Colonic mucosa (tissue), 4 donors: Measurements from ENCODE around the gene LRRFIP1. TPM values are rescaled to one million over a fixed set of nuclear protein-coding genes. Genes with fewer than 3 reads are reported as not detected.
"Not testable (repeated sequence)": the region's sequence is repeated elsewhere in the genome, so short reads cannot be mapped to it uniquely, and the experiment has no call there.

Experiments used
- DNase-seq: peaks from one replicate; pipeline ENCODE4 v3.0.0-alpha.2; 2020
- H3K27ac ChIP-seq: fragments of 200-600 bp; one replicate; pipeline ENCODE4 v1.8.0; 2021
- H3K27me3 ChIP-seq: fragments of 200-600 bp; one replicate; pipeline ENCODE4 v1.8.0; 2021
- H3K36me3 ChIP-seq: fragments of 200-600 bp; one replicate; pipeline ENCODE4 v1.8.0; 2021
- H3K4me1 ChIP-seq: fragments of 200-600 bp; one replicate; pipeline ENCODE4 v1.8.0; 2021; ENCODE audit warnings: mild to moderate bottlenecking
- H3K4me3 ChIP-seq: fragments of 200-600 bp; one replicate; pipeline ENCODE4 v1.8.0; 2021
- H3K9ac ChIP-seq, 2 donors: one replicate each; pipeline ENCODE4 v1.7.0; 2013; ENCODE audit warnings: control low read depth in 2 of 2, low read depth in 2 of 2, low read length in 2 of 2
- H3K9me3 ChIP-seq: fragments of 200-600 bp; one replicate; pipeline ENCODE4 v1.8.0; 2021
- intact Hi-C: fragments of 100-400 bp; cut with DNase I; formaldehyde crosslinking; loops from one replicate; pipeline ENCODE4 v1.14.1; 2022
- total RNA-seq, 2 donors: library from RNA; stranded (reverse); fragmentation: NEBNext Ultra II Directional in 1 of 2; extraction: Animal tissue kit (Norgen Biotek cat#: 25700) in 1 of 2; gene quantifications; one replicate each; pipeline ENCODE4 v1.2.1, GENCODE V29; 2021
- TF ChIP-seq, protein P1 (sequence below): fragments of 200-600 bp; IDR thresholded peaks from one replicate; pipeline ENCODE4 v1.8.0; 2022; ENCODE audit warnings: antibody characterized with exemption, mild to moderate bottlenecking
- donor health status: healthy.
- donor health status: DM: no; HTN: no; CAD: no.
- donor health status: DM: no; HTN: no; CAD: no.

The LRRFIP1 gene
- total RNA-seq, 2 donors from 2014 or later = 114 to 133 TPM

DNA sequence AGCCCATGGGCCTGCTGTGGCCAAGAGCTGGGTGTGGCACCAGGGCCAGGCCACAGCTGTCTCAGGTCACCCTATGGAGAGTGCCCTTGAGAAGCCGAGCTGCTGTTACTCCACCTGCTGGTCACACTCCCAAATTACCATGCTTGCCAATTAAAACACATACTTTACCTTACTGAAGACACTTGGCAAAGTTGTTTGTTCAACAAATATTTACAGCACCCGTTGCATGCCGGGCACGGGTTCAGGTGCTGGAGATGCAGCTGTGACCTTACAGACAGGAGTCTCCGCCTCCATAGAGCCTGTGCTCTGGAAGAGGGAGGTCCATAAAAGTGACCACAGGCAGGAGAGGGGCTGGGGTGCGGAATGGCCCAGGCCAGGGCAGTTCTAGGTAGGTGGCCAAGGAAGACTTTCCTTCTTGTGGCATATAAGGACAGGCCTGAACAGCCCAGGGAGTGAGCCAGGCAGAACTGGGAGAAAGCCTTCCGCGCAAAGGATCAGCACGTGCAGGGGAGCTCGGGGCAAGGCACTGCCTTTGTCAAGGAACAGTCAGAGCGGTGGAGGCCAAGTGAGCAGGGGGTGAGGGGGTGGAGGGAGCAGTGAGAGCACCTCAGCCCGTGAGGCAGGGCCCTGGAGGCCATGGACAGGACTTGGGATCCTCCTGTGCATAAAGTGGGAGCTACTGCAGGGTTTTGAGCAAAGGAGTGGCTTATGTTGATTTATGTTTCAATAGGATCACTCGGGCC is 147.6 kb downstream of the LRRFIP1 start:
- no peaks in the 10 kb centered on the region for H3K9me3 ChIP-seq
- no peak overlapping the region for H3K9ac ChIP-seq
- intact Hi-C loops = no loop called here
- DNase-seq = peak; percentile 72
- H3K27me3 ChIP-seq = no peaks in the 10 kb centered on the region
- H3K27ac ChIP-seq = no peak overlapping the region
- no peaks in the 10 kb centered on the region for H3K36me3 ChIP-seq
- no peaks in the 10 kb centered on the region for H3K4me1 ChIP-seq
- H3K4me3 ChIP-seq = no peak overlapping the region
- TF ChIP-seq, protein P1, sequence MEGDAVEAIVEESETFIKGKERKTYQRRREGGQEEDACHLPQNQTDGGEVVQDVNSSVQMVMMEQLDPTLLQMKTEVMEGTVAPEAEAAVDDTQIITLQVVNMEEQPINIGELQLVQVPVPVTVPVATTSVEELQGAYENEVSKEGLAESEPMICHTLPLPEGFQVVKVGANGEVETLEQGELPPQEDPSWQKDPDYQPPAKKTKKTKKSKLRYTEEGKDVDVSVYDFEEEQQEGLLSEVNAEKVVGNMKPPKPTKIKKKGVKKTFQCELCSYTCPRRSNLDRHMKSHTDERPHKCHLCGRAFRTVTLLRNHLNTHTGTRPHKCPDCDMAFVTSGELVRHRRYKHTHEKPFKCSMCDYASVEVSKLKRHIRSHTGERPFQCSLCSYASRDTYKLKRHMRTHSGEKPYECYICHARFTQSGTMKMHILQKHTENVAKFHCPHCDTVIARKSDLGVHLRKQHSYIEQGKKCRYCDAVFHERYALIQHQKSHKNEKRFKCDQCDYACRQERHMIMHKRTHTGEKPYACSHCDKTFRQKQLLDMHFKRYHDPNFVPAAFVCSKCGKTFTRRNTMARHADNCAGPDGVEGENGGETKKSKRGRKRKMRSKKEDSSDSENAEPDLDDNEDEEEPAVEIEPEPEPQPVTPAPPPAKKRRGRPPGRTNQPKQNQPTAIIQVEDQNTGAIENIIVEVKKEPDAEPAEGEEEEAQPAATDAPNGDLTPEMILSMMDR = peak; percentile 59

GRCh38 chr2:237779521-237779920 is 152.1 kb downstream of the LRRFIP1 start:
- peaks cover 4% of the 10 kb centered on the region for H3K36me3 ChIP-seq
- DNase-seq = no peak
- H3K4me3 ChIP-seq = no peak overlapping the region
- TF ChIP-seq, protein P1 = no peak
- H3K27me3 ChIP-seq = no peaks in the 10 kb centered on the region
- no peak overlapping the region for H3K27ac ChIP-seq
- H3K9ac ChIP-seq = no peak overlapping the region
- H3K4me1 ChIP-seq = no peaks in the 10 kb centered on the region
- intact Hi-C loops = no loop called here
- H3K9me3 ChIP-seq = no peaks in the 10 kb centered on the region

DNA sequence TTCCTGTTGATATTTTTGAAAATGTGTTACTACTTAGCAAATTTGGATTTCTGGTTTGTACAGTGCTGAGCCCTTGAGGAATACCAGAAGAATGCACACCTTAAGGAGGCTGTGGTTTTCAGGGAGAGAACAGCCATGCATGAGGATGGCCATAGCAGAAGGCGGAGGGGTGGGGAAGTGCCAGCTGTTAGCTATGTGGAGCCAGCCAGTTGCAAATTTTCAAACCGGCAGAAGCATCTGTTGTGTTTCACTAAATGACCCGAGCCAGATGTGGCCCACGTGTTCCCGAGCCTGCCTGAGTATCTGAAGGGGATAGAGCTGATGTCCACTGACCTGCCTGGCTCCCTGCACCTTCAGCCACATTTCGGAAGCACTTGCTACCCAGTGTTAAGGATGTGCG is 154.8 kb downstream of the LRRFIP1 start:
- Histone ChIP-seq H3K36me3 (peaks cover 4% of the 10 kb centered on the region), H3K27ac (no peak overlapping the region), H3K9me3 (no peaks in the 10 kb centered on the region), H3K9ac (no peak overlapping the region), H3K4me3 (no peak overlapping the region), H3K27me3 (no peaks in the 10 kb centered on the region), H3K4me1 (no peaks in the 10 kb centered on the region)
- no peak for DNase-seq
- TF ChIP-seq, protein P1 = no peak
- intact Hi-C loops = no loop called here

DNA sequence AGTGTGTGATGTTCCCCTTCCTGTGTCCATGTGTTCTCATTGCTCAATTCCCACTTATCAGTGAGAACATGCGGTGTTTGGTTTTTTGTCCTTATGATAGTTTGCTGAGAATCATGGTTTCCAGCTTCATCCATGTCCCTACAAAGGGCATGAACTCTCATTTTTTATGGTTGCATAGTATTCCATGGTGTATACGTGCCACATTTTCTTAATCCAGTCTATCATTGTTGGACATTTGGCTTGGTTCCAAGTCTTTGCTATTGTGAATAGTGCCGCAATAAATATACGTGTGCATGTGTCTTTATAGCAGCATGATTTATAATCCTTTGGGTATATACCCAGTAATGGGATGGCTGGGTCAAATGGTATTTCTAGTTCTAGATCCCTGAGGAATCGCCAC is 156.3 kb downstream of the LRRFIP1 start:
- DNase-seq, H3K27me3 ChIP-seq, intact Hi-C loops, H3K36me3 ChIP-seq, H3K27ac ChIP-seq, H3K9me3 ChIP-seq, H3K4me1 ChIP-seq, H3K4me3 ChIP-seq, H3K9ac ChIP-seq: not testable (repeated sequence)

- H3K27ac ChIP-seq = no peak overlapping the region
- H3K9ac ChIP-seq = no peak overlapping the region
- DNase-seq = no peak
- no peaks in the 10 kb centered on the region for H3K9me3 ChIP-seq
- no peaks in the 10 kb centered on the region for H3K27me3 ChIP-seq
- no peaks in the 10 kb centered on the region for H3K36me3 ChIP-seq
- intact Hi-C loops = no loop called here
- H3K4me1 ChIP-seq = no peaks in the 10 kb centered on the region
- no peak overlapping the region for H3K4me3 ChIP-seq
- TF ChIP-seq, protein P1 = no peak
These were observed 159.5 kb downstream of the LRRFIP1 start for GRCh38 chr2:237786936-237787335.

- Histone ChIP-seq H3K9ac (no peak overlapping the region), H3K4me3 (no peak overlapping the region), H3K36me3 (no peaks in the 10 kb centered on the region), H3K9me3 (no peaks in the 10 kb centered on the region), H3K27ac (no peak overlapping the region), H3K4me1 (no peaks in the 10 kb centered on the region), H3K27me3 (no peaks in the 10 kb centered on the region)
- TF ChIP-seq, protein P1 = no peak
- DNase-seq = no peak
- intact Hi-C loops = no loop called here
These were observed 163.0 kb downstream of the LRRFIP1 start for GRCh38 chr2:237790353-237790752.
